HepG2 (cell line): ENCODE results near the gene NIFK.

Experiments used
- ATF7 ChIP-seq, 2 experiments: fragments of 450-650 bp in 1 of 2; sonication (generic) in 1 of 2; formaldehyde crosslinking in 1 of 2; IDR thresholded peaks; 2 replicates each; pipeline versions ENCODE4 v1.4.0 to v1.6.1; 2016 to 2020; ENCODE audit warnings: antibody characterized with exemption in 1 of 2, mild to moderate bottlenecking in 1 of 2, missing genetic modification reagents in 1 of 2
- CC2D1A ChIP-seq: sonication (generic); formaldehyde crosslinking; IDR thresholded peaks from 2 replicates; pipeline ENCODE4 v1.8.1; 2023; ENCODE audit warnings: mild to moderate bottlenecking, missing genetic modification reagents
- KLF16 ChIP-seq, 2 experiments: sonication (generic) in 1 of 2; formaldehyde crosslinking in 1 of 2; IDR thresholded peaks; 2 replicates each; pipeline versions ENCODE4 v1.6.1 to v1.8.0; 2016 to 2023; ENCODE audit warnings: missing genetic modification reagents in 2 of 2, missing compliant biosample characterization in 1 of 2
- NCOA1 ChIP-seq: sonication (generic); formaldehyde crosslinking; IDR thresholded peaks from 2 replicates; pipeline ENCODE4 v1.9.0; 2021; ENCODE audit warnings: missing genetic modification reagents
- SOX6 ChIP-seq, 2 experiments: fragments of 450-650 bp in 1 of 2; sonication (generic) in 1 of 2; formaldehyde crosslinking in 1 of 2; IDR thresholded peaks; 2 replicates each; pipeline versions ENCODE4 v1.4.0 to v1.6.1; 2017 to 2020; ENCODE audit warnings: antibody characterized with exemption in 1 of 2, mild to moderate bottlenecking in 1 of 2, missing genetic modification reagents in 1 of 2
- TCF7 ChIP-seq: sonication (generic); IDR thresholded peaks from 2 replicates; pipeline ENCODE4 v1.6.1; 2016; ENCODE audit warnings: antibody characterized with exemption, low read depth
- ZBTB8A ChIP-seq: sonication (generic); formaldehyde crosslinking; IDR thresholded peaks from 2 replicates; pipeline ENCODE4 v1.4.0; 2020; ENCODE audit warnings: mild to moderate bottlenecking, low read depth, missing genetic modification reagents, borderline replicate concordance
- ZNF33A ChIP-seq: sonication (generic); formaldehyde crosslinking; IDR thresholded peaks from 2 replicates; pipeline ENCODE4 v1.5.1; 2020; ENCODE audit warnings: missing genetic modification reagents, mild to moderate bottlenecking, moderate library complexity, borderline replicate concordance
- TF ChIP-seq, protein P1 (sequence below): sonication (generic); formaldehyde crosslinking; IDR thresholded peaks from 2 replicates; pipeline ENCODE4 v1.4.0; 2020; ENCODE audit warnings: mild to moderate bottlenecking, missing genetic modification reagents, borderline replicate concordance
- TF ChIP-seq, protein P2 (sequence below): IDR thresholded peaks from 2 replicates; pipeline ENCODE4 v1.6.1; 2016; ENCODE audit warnings: mild to moderate bottlenecking, missing biosample characterization, missing genetic modification reagents
- TF ChIP-seq, protein P3 (sequence below): sonication (generic); formaldehyde crosslinking; IDR thresholded peaks from 2 replicates; pipeline ENCODE4 v1.4.0; 2020; ENCODE audit warnings: missing genetic modification reagents
- TF ChIP-seq, protein P4 (sequence below), 2 experiments: IDR thresholded peaks; 2 replicates each; pipeline ENCODE4 v1.6.1; 2011 to 2012; ENCODE audit warnings: low read length in 2 of 2, borderline replicate concordance in 1 of 2, low read depth in 1 of 2, mild to moderate bottlenecking in 1 of 2, moderate library complexity in 1 of 2
- TF ChIP-seq, protein P5 (sequence below): sonication (generic); formaldehyde crosslinking; IDR thresholded peaks from 2 replicates; pipeline ENCODE4 v1.5.0; 2020; ENCODE audit warnings: mild to moderate bottlenecking, missing genetic modification reagents, moderate library complexity
- TF ChIP-seq, protein P6 (sequence below): sonication (generic); formaldehyde crosslinking; IDR thresholded peaks from 2 replicates; pipeline ENCODE4 v1.8.1; 2023; ENCODE audit warnings: mild to moderate bottlenecking, missing genetic modification reagents, borderline replicate concordance

DNA sequence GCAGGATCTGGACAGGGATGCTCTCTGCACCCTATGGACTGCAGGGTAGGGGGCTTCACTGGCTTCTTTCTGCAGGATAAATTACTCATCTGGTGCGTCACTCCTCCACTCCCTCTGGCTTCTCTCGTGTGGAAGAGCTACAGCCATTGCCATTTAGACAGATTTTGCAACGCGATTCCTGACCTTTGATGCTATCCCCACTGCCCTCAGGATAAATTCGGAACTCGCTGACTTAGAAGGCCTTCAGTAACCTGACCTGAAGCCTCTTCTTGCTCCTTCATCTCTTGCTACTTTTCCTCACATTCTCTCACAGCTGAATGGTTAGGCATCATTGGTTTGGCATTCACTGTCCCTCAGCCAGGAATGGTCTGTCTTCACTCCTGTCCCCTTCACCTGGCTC is 5.3 kb downstream of the NIFK start:
- TF ChIP-seq KLF16 (CRISPR knock-in tag; IDR thresholded peaks at IDR 0.05) (no peak), SOX6 (IDR thresholded peaks at IDR 0.05) (no peak), SOX6 (CRISPR knock-in tag; IDR thresholded peaks at IDR 0.05) (no peak), TCF7 (no peak), ZBTB8A (CRISPR knock-in tag) (no peak), ATF7 (IDR thresholded peaks at IDR 0.05) (no peak), ATF7 (CRISPR knock-in tag; IDR thresholded peaks at IDR 0.05) (no peak), CC2D1A (CRISPR knock-in tag) (no peak), NCOA1 (CRISPR knock-in tag) (no peak), ZNF33A (CRISPR knock-in tag) (no peak)
- TF ChIP-seq, protein P1, sequence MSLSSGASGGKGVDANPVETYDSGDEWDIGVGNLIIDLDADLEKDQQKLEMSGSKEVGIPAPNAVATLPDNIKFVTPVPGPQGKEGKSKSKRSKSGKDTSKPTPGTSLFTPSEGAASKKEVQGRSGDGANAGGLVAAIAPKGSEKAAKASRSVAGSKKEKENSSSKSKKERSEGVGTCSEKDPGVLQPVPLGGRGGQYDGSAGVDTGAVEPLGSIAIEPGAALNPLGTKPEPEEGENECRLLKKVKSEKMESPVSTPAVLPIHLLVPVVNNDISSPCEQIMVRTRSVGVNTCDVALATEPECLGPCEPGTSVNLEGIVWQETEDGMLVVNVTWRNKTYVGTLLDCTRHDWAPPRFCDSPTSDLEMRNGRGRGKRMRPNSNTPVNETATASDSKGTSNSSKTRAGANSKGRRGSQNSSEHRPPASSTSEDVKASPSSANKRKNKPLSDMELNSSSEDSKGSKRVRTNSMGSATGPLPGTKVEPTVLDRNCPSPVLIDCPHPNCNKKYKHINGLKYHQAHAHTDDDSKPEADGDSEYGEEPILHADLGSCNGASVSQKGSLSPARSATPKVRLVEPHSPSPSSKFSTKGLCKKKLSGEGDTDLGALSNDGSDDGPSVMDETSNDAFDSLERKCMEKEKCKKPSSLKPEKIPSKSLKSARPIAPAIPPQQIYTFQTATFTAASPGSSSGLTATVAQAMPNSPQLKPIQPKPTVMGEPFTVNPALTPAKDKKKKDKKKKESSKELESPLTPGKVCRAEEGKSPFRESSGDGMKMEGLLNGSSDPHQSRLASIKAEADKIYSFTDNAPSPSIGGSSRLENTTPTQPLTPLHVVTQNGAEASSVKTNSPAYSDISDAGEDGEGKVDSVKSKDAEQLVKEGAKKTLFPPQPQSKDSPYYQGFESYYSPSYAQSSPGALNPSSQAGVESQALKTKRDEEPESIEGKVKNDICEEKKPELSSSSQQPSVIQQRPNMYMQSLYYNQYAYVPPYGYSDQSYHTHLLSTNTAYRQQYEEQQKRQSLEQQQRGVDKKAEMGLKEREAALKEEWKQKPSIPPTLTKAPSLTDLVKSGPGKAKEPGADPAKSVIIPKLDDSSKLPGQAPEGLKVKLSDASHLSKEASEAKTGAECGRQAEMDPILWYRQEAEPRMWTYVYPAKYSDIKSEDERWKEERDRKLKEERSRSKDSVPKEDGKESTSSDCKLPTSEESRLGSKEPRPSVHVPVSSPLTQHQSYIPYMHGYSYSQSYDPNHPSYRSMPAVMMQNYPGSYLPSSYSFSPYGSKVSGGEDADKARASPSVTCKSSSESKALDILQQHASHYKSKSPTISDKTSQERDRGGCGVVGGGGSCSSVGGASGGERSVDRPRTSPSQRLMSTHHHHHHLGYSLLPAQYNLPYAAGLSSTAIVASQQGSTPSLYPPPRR (CRISPR knock-in tag) = no peak
- TF ChIP-seq, protein P2, sequence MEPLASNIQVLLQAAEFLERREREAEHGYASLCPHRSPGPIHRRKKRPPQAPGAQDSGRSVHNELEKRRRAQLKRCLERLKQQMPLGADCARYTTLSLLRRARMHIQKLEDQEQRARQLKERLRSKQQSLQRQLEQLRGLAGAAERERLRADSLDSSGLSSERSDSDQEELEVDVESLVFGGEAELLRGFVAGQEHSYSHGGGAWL (CRISPR knock-in tag) = no peak
- TF ChIP-seq, protein P3, sequence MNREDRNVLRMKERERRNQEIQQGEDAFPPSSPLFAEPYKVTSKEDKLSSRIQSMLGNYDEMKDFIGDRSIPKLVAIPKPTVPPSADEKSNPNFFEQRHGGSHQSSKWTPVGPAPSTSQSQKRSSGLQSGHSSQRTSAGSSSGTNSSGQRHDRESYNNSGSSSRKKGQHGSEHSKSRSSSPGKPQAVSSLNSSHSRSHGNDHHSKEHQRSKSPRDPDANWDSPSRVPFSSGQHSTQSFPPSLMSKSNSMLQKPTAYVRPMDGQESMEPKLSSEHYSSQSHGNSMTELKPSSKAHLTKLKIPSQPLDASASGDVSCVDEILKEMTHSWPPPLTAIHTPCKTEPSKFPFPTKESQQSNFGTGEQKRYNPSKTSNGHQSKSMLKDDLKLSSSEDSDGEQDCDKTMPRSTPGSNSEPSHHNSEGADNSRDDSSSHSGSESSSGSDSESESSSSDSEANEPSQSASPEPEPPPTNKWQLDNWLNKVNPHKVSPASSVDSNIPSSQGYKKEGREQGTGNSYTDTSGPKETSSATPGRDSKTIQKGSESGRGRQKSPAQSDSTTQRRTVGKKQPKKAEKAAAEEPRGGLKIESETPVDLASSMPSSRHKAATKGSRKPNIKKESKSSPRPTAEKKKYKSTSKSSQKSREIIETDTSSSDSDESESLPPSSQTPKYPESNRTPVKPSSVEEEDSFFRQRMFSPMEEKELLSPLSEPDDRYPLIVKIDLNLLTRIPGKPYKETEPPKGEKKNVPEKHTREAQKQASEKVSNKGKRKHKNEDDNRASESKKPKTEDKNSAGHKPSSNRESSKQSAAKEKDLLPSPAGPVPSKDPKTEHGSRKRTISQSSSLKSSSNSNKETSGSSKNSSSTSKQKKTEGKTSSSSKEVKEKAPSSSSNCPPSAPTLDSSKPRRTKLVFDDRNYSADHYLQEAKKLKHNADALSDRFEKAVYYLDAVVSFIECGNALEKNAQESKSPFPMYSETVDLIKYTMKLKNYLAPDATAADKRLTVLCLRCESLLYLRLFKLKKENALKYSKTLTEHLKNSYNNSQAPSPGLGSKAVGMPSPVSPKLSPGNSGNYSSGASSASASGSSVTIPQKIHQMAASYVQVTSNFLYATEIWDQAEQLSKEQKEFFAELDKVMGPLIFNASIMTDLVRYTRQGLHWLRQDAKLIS (CRISPR knock-in tag) = no peak
- TF ChIP-seq, protein P4, sequence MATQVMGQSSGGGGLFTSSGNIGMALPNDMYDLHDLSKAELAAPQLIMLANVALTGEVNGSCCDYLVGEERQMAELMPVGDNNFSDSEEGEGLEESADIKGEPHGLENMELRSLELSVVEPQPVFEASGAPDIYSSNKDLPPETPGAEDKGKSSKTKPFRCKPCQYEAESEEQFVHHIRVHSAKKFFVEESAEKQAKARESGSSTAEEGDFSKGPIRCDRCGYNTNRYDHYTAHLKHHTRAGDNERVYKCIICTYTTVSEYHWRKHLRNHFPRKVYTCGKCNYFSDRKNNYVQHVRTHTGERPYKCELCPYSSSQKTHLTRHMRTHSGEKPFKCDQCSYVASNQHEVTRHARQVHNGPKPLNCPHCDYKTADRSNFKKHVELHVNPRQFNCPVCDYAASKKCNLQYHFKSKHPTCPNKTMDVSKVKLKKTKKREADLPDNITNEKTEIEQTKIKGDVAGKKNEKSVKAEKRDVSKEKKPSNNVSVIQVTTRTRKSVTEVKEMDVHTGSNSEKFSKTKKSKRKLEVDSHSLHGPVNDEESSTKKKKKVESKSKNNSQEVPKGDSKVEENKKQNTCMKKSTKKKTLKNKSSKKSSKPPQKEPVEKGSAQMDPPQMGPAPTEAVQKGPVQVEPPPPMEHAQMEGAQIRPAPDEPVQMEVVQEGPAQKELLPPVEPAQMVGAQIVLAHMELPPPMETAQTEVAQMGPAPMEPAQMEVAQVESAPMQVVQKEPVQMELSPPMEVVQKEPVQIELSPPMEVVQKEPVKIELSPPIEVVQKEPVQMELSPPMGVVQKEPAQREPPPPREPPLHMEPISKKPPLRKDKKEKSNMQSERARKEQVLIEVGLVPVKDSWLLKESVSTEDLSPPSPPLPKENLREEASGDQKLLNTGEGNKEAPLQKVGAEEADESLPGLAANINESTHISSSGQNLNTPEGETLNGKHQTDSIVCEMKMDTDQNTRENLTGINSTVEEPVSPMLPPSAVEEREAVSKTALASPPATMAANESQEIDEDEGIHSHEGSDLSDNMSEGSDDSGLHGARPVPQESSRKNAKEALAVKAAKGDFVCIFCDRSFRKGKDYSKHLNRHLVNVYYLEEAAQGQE (IDR thresholded peaks at IDR 0.05; ENCODE audit: borderline replicate concordance in 1 of 2, low read depth in 1 of 2, low read length in 2 of 2) = no peak
- TF ChIP-seq, protein P5, sequence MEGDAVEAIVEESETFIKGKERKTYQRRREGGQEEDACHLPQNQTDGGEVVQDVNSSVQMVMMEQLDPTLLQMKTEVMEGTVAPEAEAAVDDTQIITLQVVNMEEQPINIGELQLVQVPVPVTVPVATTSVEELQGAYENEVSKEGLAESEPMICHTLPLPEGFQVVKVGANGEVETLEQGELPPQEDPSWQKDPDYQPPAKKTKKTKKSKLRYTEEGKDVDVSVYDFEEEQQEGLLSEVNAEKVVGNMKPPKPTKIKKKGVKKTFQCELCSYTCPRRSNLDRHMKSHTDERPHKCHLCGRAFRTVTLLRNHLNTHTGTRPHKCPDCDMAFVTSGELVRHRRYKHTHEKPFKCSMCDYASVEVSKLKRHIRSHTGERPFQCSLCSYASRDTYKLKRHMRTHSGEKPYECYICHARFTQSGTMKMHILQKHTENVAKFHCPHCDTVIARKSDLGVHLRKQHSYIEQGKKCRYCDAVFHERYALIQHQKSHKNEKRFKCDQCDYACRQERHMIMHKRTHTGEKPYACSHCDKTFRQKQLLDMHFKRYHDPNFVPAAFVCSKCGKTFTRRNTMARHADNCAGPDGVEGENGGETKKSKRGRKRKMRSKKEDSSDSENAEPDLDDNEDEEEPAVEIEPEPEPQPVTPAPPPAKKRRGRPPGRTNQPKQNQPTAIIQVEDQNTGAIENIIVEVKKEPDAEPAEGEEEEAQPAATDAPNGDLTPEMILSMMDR = no peak
- TF ChIP-seq, protein P6, sequence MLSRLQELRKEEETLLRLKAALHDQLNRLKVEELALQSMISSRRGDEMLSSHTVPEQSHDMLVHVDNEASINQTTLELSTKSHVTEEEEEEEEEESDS = no peak
